Liver (tissue), 9 donors: ENCODE results near the gene MTHFS. TPM values are rescaled to one million over a fixed set of nuclear protein-coding genes. Genes with fewer than 3 reads are reported as not detected.

Source experiments
- DNase-seq: peaks from one replicate; pipeline ENCODE4 v3.0.0-alpha.2; 2017; ENCODE audit warnings: low spot score
- H3K27ac ChIP-seq, 2 donors: one replicate each; pipeline ENCODE4 v1.7.0; 2013; ENCODE audit warnings: inconsistent platforms in 2 of 2, low read length in 2 of 2, control low read depth in 1 of 2, low read depth in 1 of 2, mild to moderate bottlenecking in 1 of 2
- H3K27me3 ChIP-seq, 4 donors: one replicate each; pipeline versions ENCODE4 v1.6.1 to v1.7.0; 2013; ENCODE audit warnings: low read length in 3 of 4, inconsistent platforms in 1 of 4, mild to moderate bottlenecking in 1 of 4, moderate library complexity in 1 of 4; ENCODE audit not compliant: control insufficient read depth in 4 of 4, insufficient read depth in 4 of 4
- H3K36me3 ChIP-seq, 4 donors: one replicate each; pipeline versions ENCODE4 v1.6.1 to v1.7.0; 2013; ENCODE audit warnings: low read length in 3 of 4, mild to moderate bottlenecking in 3 of 4, low read depth in 1 of 4, moderate library complexity in 1 of 4; ENCODE audit not compliant: control insufficient read depth in 4 of 4, insufficient read depth in 3 of 4
- H3K4me1 ChIP-seq, 4 donors: one replicate each; pipeline versions ENCODE4 v1.6.1 to v1.7.0; 2013; ENCODE audit warnings: low read length in 3 of 4, mild to moderate bottlenecking in 3 of 4, moderate library complexity in 1 of 4; ENCODE audit not compliant: control insufficient read depth in 4 of 4, insufficient read depth in 4 of 4
- H3K4me3 ChIP-seq, 3 donors: one replicate each; pipeline versions ENCODE4 v1.6.1 to v1.7.0; 2013; ENCODE audit warnings: low read length in 3 of 3, control low read depth in 1 of 3, low read depth in 1 of 3, mild to moderate bottlenecking in 1 of 3
- H3K9ac ChIP-seq, 2 donors: one replicate each; pipeline ENCODE4 v1.7.0; 2013; ENCODE audit warnings: low read length in 2 of 2, mild to moderate bottlenecking in 2 of 2, moderate library complexity in 2 of 2, control low read depth in 1 of 2, low read depth in 1 of 2
- H3K9me3 ChIP-seq, 4 donors: one replicate each; pipeline versions ENCODE4 v1.6.1 to v1.7.0; 2013; ENCODE audit warnings: low read length in 3 of 4; ENCODE audit not compliant: control insufficient read depth in 4 of 4
- ATF3 ChIP-seq: IDR thresholded peaks from 2 replicates; pipeline ENCODE4 v1.6.1; 2016; ENCODE audit warnings: antibody characterized with exemption
- CTCF ChIP-seq: fragments of 150-350 bp; IDR thresholded peaks from 2 replicates; pipeline ENCODE4 v1.5.1; 2017; ENCODE audit warnings: improper control_type of control experiment, low read depth, low read length; ENCODE audit not compliant: missing input control
- EGR1 ChIP-seq, 2 donors: IDR thresholded peaks; 2 replicates each; pipeline ENCODE4 v1.6.1; 2016 to 2018; ENCODE audit warnings: antibody characterized with exemption in 2 of 2, low read depth in 2 of 2
- FOXA1 ChIP-seq: IDR thresholded peaks from 2 replicates; pipeline ENCODE4 v1.6.1; 2016; ENCODE audit warnings: antibody characterized with exemption
- FOXA2 ChIP-seq: IDR thresholded peaks from 2 replicates; pipeline ENCODE4 v1.6.1; 2016; ENCODE audit warnings: antibody characterized with exemption
- GABPA ChIP-seq, 2 donors: IDR thresholded peaks in 1 of 2; conservative IDR thresholded peaks in 1 of 2; 2 replicates each; pipeline ENCODE4 v1.6.1; 2016; ENCODE audit warnings: antibody characterized with exemption in 2 of 2, mild to moderate bottlenecking in 1 of 2, moderate library complexity in 1 of 2
- HNF4A ChIP-seq, 2 donors: conservative IDR thresholded peaks; 2 replicates each; pipeline ENCODE4 v1.6.1; 2016; ENCODE audit warnings: antibody characterized with exemption in 2 of 2, mild to moderate bottlenecking in 2 of 2
- HNF4G ChIP-seq: IDR thresholded peaks from 2 replicates; pipeline ENCODE4 v1.6.1; 2016; ENCODE audit warnings: antibody characterized with exemption
- JUND ChIP-seq, 2 donors: IDR thresholded peaks; 2 replicates each; pipeline ENCODE4 v1.6.1; 2016; ENCODE audit warnings: antibody characterized with exemption in 2 of 2
- MAX ChIP-seq: IDR thresholded peaks from 2 replicates; pipeline ENCODE4 v1.6.1; 2016; ENCODE audit warnings: antibody characterized with exemption
- NR2F2 ChIP-seq: IDR thresholded peaks from 2 replicates; pipeline ENCODE4 v1.6.1; 2016; ENCODE audit warnings: antibody characterized with exemption
- RAD21 ChIP-seq, 2 donors: IDR thresholded peaks; 2 replicates each; pipeline ENCODE4 v1.6.1; 2016; ENCODE audit warnings: antibody characterized with exemption in 2 of 2, mild to moderate bottlenecking in 2 of 2
- RXRA ChIP-seq, 2 donors: IDR thresholded peaks; 2 replicates each; pipeline ENCODE4 v1.6.1; 2017 to 2018; ENCODE audit warnings: antibody characterized with exemption in 2 of 2, mild to moderate bottlenecking in 1 of 2
- SP1 ChIP-seq: IDR thresholded peaks from 2 replicates; pipeline ENCODE4 v1.6.1; 2018; ENCODE audit warnings: antibody characterized with exemption, mild to moderate bottlenecking
- TAF1 ChIP-seq: conservative IDR thresholded peaks from 2 replicates; pipeline ENCODE4 v1.6.1; 2016; ENCODE audit warnings: antibody characterized with exemption, mild to moderate bottlenecking
- ZBTB33 ChIP-seq: IDR thresholded peaks from 2 replicates; pipeline ENCODE4 v1.6.1; 2016; ENCODE audit warnings: antibody characterized with exemption
- WGBS: extraction: QIAGEN DNeasy Blood & Tissue Kit; methylation state at CpG from one replicate; pipeline ENCODE4 v1.1.7; 2013; 5-methylcytosine and 5-hydroxymethylcytosine counted together
- polyA plus RNA-seq, 2 donors: library from polyadenylated mRNA; stranded (reverse) in 1 of 2; unstranded in 1 of 2; fragments of 200-250 nt in 1 of 2; fragments of >200 nt in 1 of 2; fragmentation: Nextera tagmentation in 1 of 2; extraction: Ambion mirVana in 1 of 2; gene quantifications; one replicate each; pipeline versions ENCODE4 v1.2.1 to v1.2.3, GENCODE V29; 2013 to 2015
- total RNA-seq, 2 donors: library from RNA; depleted of rRNA; stranded (reverse); fragments of >200 nt; gene quantifications; one replicate each; pipeline ENCODE4 v1.2.3, GENCODE V29; 2014
- donor health status: healthy.
- donor health status: healthy.
- donor health status: healthy.
- donor health status: healthy.
- donor health status: healthy.

The MTHFS gene
- total and polyA plus RNA-seq, 4 donors = 40.9 to 338 (median 157) TPM

- Histone ChIP-seq H3K4me1 (peaks cover 4 to 25% (median 6%) of the 10 kb centered on the region in 4 donors), H3K27ac (peak overlapping the region; percentile 81 to 98), H3K9ac (peak overlapping the region; percentile 76 to 99), H3K4me3 (peak overlapping the region; percentile 27 to 97 (median 64)), H3K27me3 (no peaks in the 10 kb centered on the region), H3K36me3 (no peaks in the 10 kb centered on the region), H3K9me3 (no peaks in the 10 kb centered on the region)
- DNase-seq = no peak
- WGBS = 11% methylated on average over 8 of the region's 8 CpGs
- TF ChIP-seq CTCF = no peak
- no peak for TF ChIP-seq FOXA1
- no peak for TF ChIP-seq MAX
- no peak for TF ChIP-seq JUND (IDR thresholded peaks at IDR 0.05)
- no peak for TF ChIP-seq HNF4A (conservative IDR thresholded peaks at IDR 0.05)
Observed at GRCh38 chr15:79897380-79897678, 515 bp upstream of the MTHFS start.

- Histone ChIP-seq H3K27ac (peak overlapping the region; percentile 81 to 98), H3K4me3 (peak overlapping the region; percentile 64 to 97 (median 97)), H3K27me3 (no peaks in the 10 kb centered on the region), H3K36me3 (no peaks in the 10 kb centered on the region), H3K4me1 (peaks cover 4 to 32% (median 6%) of the 10 kb centered on the region in 4 donors), H3K9me3 (no peaks in the 10 kb centered on the region), H3K9ac (peak overlapping the region; percentile 95 to 99)
- 6% methylated on average over 10 of the region's 10 CpGs for WGBS
- TF ChIP-seq TAF1 (no peak), SP1 (no peak), FOXA2 (no peak), MAX (no peak)
- no peak for DNase-seq
Observed at GRCh38 chr15:79896131-79896633, 632 bp downstream of the MTHFS start.

- DNase-seq = no peak
- peaks cover 5 to 30% (median 12%) of the 10 kb centered on the region in 4 donors for H3K36me3 ChIP-seq
- H3K9ac ChIP-seq = peak overlapping the region in 1 of 2 donors; percentile 5
- 64% methylated on average over 10 of the region's 10 CpGs for WGBS
- H3K4me1 ChIP-seq = peaks cover 11 to 93% (median 63%) of the 10 kb centered on the region in 4 donors
- no peak overlapping the region for H3K4me3 ChIP-seq
- no peaks in the 10 kb centered on the region for H3K27me3 ChIP-seq
- peak overlapping the region; percentile 72 to 77 for H3K27ac ChIP-seq
- no peaks in the 10 kb centered on the region for H3K9me3 ChIP-seq
- TF ChIP-seq NR2F2 (no peak), RAD21 (IDR thresholded peaks at IDR 0.05) (no peak), ZBTB33 (no peak), GABPA (IDR thresholded peaks at IDR 0.05 in 1 of 2, conservative IDR thresholded peaks at IDR 0.05 in 1 of 2) (no peak), HNF4A (conservative IDR thresholded peaks at IDR 0.05) (no peak), EGR1 (IDR thresholded peaks at IDR 0.05; ENCODE audit: low read depth in 2 of 2) (no peak), SP1 (no peak), FOXA2 (no peak), TAF1 (no peak), JUND (IDR thresholded peaks at IDR 0.05) (no peak), HNF4G (no peak), RXRA (IDR thresholded peaks at IDR 0.05) (no peak), ATF3 (no peak), CTCF (no peak), FOXA1 (no peak)
Observed at GRCh38 chr15:79887054-79887930, 9.5 kb downstream of the MTHFS start.
